IPS-18c (cell line): ENCODE measurements around the gene POLR2I.
"Not testable (repeated sequence)": the region's sequence is repeated elsewhere in the genome, so short reads cannot be mapped to it uniquely, and the experiment has no call there.

Experiments
- H3K4me3 ChIP-seq: 2 replicates; pipeline ENCODE4 v1.7.0; 2013; ENCODE audit warnings: low read depth, mild to moderate bottlenecking, low read length, moderate library complexity; ENCODE audit not compliant: insufficient read depth
- H3K9me3 ChIP-seq: one replicate; pipeline ENCODE4 v1.6.1; 2013; ENCODE audit warnings: mild to moderate bottlenecking, low read length, moderate library complexity; ENCODE audit not compliant: control insufficient read depth, insufficient read depth

The POLR2I gene

DNA sequence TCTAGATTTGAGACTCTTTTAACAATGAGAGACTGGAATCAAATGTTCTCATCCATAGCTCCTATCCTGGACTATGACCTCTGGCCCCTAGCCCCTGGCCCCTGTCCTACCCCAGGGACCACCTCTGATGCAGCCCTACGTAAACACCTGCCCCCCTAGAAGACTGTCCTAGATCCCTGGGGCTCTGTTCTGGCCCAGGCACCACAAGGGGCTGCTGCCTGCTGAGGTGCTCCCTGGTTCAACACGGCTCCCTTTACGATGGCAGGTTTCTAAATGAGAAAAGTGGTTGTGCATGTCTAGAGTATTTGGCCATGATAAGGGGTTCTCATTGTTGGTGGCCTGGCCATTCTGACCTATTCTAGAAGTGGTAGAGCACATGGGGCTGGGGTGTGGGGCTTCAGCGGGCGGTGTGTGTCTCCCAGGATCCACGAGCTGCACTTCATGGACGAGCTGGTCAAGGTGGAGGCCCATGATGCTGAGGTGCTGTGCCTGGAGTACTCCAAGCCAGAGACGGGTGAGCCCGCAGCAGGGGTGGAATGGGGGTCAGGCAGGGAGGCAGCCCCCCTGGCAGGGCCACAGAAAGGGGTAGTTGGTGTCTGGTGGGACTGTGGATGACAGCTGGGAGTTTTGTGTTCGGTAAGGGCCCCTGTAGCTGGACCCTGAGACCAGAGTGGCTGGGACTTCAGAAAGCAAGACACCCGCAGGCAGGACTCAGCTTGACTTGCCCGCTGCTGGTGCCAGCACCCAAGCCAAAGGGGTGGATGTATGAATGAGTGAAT is 30.3 kb downstream of the POLR2I start:
- no peak overlapping the region for H3K4me3 ChIP-seq
- H3K9me3 ChIP-seq = peaks cover 2% of the 10 kb centered on the region

GRCh38 chr19:36082916-36083315 is 31.8 kb downstream of the POLR2I start:
- Histone ChIP-seq H3K4me3 (no peak overlapping the region), H3K9me3 (peaks cover 2% of the 10 kb centered on the region)

DNA sequence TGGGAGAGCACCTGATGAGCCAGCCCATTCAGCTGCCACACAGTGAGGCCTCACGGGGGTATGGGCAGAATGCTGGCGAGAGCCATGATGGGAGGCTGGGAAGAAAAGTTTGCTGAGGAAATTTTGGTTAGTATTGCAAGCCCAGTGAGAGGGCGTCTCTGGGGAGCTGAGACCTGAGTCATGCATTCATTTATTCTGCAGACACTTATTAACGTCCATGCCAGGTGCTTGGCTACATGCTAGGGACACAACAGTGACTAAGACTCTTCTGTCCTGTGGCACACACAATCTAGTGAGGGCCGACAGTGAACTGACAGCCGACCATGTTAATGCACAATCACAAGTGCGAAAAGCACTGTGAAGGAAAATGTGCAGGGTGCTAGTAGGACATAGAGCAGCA is 32.8 kb downstream of the POLR2I start:
- Histone ChIP-seq H3K9me3 (no peaks in the 10 kb centered on the region), H3K4me3 (no peak overlapping the region)

- H3K9me3 ChIP-seq = no peaks in the 10 kb centered on the region
- H3K4me3 ChIP-seq = no peak overlapping the region
Observed at GRCh38 chr19:36081385-36081784, 33.3 kb downstream of the POLR2I start.

GRCh38 chr19:36079389-36079945 is 35.2 kb downstream of the POLR2I start:
- H3K4me3 ChIP-seq = no peak overlapping the region
- H3K9me3 ChIP-seq = no peaks in the 10 kb centered on the region

- no peaks in the 10 kb centered on the region for H3K9me3 ChIP-seq
- H3K4me3 ChIP-seq = no peak overlapping the region
Observed at GRCh38 chr19:36073121-36073876, 41.4 kb downstream of the POLR2I start.

GRCh38 chr19:36072081-36072480 is 42.6 kb downstream of the POLR2I start:
- no peak overlapping the region for H3K4me3 ChIP-seq
- no peaks in the 10 kb centered on the region for H3K9me3 ChIP-seq

DNA sequence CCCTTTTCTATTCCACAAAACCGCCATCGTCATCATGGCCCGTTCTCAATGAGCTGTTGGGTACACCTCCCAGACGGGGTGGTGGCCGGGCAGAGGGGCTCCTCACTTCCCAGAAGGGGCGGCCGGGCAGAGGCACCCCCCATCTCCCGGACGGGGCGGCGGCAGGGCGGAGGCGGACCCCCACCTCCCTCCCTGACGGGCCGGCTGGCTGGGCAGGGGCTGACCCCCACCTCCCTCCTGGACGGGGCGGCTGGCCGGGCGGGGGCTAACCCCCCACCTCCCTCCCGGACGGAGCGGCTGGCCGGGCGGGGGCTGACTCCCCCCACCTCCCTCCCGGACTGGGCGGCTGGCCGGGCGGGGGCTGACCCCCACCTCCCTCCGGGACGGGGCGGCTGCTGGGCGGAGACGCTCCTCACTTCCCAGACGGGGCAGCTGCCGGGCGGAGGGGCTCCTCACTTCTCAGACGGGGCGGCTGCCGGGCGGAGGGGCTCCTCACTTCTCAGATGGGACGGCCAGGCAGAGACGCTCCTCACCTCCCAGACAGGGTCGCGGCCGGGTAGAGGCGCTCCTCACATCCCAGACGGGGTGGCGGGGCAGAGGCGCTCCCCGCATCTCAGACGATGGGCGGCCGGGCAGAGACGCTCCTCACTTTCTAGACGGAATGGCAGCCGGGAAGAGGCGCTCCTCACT is 45.7 kb downstream of the POLR2I start:
- not testable (repeated sequence) for H3K4me3 ChIP-seq, H3K9me3 ChIP-seq

GRCh38 chr19:36067681-36068080 is 47.0 kb downstream of the POLR2I start:
- Histone ChIP-seq H3K4me3 (no peak overlapping the region), H3K9me3 (no peaks in the 10 kb centered on the region)

- Histone ChIP-seq H3K9me3 (no peaks in the 10 kb centered on the region), H3K4me3 (no peak overlapping the region)
Observed at GRCh38 chr19:36064826-36065225, 49.8 kb downstream of the POLR2I start.
